RWPE2 (cell line): ENCODE data around the gene CAPN12.
A peak's percentile ranks its signal among the peaks of the same experiment; 100 is the strongest.

Source experiments
- ATAC-seq: fragments of 200-7000 bp; cut with Tn5 transposase; 3 replicates; pipeline ENCODE4 v1.9.1; 2021; ENCODE audit warnings: low read depth
- DNase-seq: peaks from one replicate; pipeline ENCODE4 v3.0.0-alpha.2; 2020; ENCODE audit warnings: low spot score
- H3K27ac ChIP-seq: fragments of 450-650 bp; 2 replicates; pipeline ENCODE4 v1.5.1; 2017; ENCODE audit warnings: mild to moderate bottlenecking; ENCODE audit not compliant: poor library complexity, severe bottlenecking
- H3K27me3 ChIP-seq: fragments of 250-450 bp; sonication (Bioruptor Pico); 2 replicates; pipeline ENCODE4 v1.5.1; 2021; ENCODE audit warnings: mild to moderate bottlenecking, moderate library complexity; ENCODE audit not compliant: insufficient read depth, poor library complexity, severe bottlenecking
- H3K36me3 ChIP-seq: fragments of 250-450 bp; sonication (Bioruptor Pico); 2 replicates; pipeline ENCODE4 v1.5.1; 2020; ENCODE audit warnings: low read depth, mild to moderate bottlenecking, moderate library complexity
- H3K4me1 ChIP-seq: fragments of 250-450 bp; sonication (Bioruptor Pico); 2 replicates; pipeline ENCODE4 v1.5.1; 2021; ENCODE audit warnings: mild to moderate bottlenecking, moderate library complexity; ENCODE audit not compliant: insufficient read depth, poor library complexity, severe bottlenecking
- H3K4me3 ChIP-seq: fragments of 250-450 bp; sonication (Bioruptor Pico); 2 replicates; pipeline ENCODE4 v1.5.1; 2021; ENCODE audit warnings: mild to moderate bottlenecking, moderate library complexity; ENCODE audit not compliant: severe bottlenecking
- H3K9me3 ChIP-seq: fragments of 250-450 bp; sonication (Bioruptor Pico); 2 replicates; pipeline ENCODE4 v1.5.1; 2021; ENCODE audit warnings: mild to moderate bottlenecking, moderate library complexity; ENCODE audit not compliant: severe bottlenecking
- TF ChIP-seq, protein P1 (sequence below): fragments of 450-650 bp; IDR thresholded peaks from one replicate; pipeline ENCODE4 v1.5.1; 2017; ENCODE audit warnings: mild to moderate bottlenecking, moderate library complexity; ENCODE audit not compliant: poor library complexity, severe bottlenecking

Gene CAPN12

DNA sequence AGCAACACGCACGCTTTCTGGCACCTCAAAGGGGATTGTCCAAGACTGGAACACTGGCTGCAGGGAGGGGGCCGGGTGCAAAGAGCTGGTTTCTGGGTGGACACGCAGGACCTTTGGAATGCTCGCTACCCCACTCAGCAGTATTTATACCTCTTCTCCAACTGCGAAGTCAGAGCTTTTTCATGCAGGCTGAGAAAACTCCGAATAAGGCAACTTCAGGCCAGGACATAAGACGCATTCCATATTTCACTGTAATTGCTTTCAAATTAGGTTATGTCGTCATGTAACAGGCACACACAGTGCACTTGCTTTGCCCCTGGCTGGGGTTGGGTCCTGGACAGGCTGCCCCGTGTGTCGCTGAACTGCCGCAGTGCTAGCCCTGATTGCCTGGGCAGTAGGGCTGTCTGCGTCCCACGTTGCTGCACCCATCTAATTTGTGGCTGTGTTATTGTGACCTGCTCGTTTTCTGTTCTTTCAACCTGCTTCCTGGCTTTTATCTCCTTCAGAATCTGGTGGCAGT is 52.3 kb downstream of the CAPN12 start:
- H3K4me1 ChIP-seq: peaks cover 81% of the 10 kb centered on the region
- DNase-seq: peak; percentile 85
- H3K27ac ChIP-seq: peak overlapping the region; percentile 99

DNA sequence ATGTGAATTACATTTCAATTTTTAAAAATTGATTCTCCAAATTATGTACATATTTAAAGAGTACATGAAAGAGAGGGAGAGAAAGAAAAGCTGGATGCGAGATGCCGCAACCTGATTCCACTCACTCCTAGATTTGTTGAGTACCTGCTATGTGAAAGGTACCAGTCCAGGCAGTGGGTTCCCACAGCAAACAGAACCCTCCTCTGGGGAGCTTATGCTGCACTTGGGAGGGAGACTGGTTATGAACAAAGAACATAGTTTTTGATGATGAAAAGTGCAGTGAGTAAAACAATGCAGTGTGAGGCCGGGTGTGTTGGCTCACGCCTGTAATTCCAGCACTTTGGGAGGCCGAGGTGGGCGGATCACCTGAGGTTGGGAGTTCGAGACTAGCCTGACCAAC is 53.4 kb downstream of the CAPN12 start:
- H3K36me3 ChIP-seq: peaks cover 77% of the 10 kb centered on the region
- no peaks in the 10 kb centered on the region for H3K27me3 ChIP-seq
- TF ChIP-seq, protein P1, sequence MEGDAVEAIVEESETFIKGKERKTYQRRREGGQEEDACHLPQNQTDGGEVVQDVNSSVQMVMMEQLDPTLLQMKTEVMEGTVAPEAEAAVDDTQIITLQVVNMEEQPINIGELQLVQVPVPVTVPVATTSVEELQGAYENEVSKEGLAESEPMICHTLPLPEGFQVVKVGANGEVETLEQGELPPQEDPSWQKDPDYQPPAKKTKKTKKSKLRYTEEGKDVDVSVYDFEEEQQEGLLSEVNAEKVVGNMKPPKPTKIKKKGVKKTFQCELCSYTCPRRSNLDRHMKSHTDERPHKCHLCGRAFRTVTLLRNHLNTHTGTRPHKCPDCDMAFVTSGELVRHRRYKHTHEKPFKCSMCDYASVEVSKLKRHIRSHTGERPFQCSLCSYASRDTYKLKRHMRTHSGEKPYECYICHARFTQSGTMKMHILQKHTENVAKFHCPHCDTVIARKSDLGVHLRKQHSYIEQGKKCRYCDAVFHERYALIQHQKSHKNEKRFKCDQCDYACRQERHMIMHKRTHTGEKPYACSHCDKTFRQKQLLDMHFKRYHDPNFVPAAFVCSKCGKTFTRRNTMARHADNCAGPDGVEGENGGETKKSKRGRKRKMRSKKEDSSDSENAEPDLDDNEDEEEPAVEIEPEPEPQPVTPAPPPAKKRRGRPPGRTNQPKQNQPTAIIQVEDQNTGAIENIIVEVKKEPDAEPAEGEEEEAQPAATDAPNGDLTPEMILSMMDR: no peak
- no peak overlapping the region for H3K4me3 ChIP-seq
- H3K27ac ChIP-seq: peak overlapping the region; percentile 99
- H3K4me1 ChIP-seq: peaks cover 78% of the 10 kb centered on the region
- DNase-seq: no peak
- no peak for ATAC-seq
- no peaks in the 10 kb centered on the region for H3K9me3 ChIP-seq

More for the DNA sequence above, 52.3 kb downstream of the CAPN12 start:
- Histone ChIP-seq H3K9me3 (no peaks in the 10 kb centered on the region), H3K27me3 (no peaks in the 10 kb centered on the region), H3K4me3 (no peak overlapping the region), H3K36me3 (peaks cover 81% of the 10 kb centered on the region)
- TF ChIP-seq, protein P1: no peak
- peak; percentile 54 for ATAC-seq

DNA sequence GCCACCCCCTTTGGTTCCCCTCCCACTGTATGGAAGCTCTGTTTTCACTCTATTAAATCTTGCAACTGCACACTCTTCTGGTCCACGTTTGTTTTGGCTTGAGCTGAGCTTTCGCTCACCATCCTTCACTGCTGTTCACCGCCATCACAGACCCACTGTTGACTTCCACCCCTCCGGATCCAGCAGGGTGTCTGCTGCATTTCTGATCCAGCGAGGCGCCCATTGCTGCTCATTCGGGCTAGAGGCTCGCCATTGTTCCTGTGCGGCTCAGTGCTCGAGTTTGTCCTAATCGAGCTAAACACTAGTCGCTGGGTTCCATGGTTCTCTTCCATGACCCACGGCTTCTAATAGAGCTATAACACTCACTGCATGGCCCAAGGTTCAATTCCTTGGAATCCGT is 54.1 kb downstream of the CAPN12 start:
- Histone ChIP-seq H3K27ac (peak overlapping the region; percentile 99), H3K27me3 (no peaks in the 10 kb centered on the region), H3K4me3 (no peak overlapping the region), H3K4me1 (peaks cover 85% of the 10 kb centered on the region), H3K36me3 (peaks cover 75% of the 10 kb centered on the region), H3K9me3 (no peaks in the 10 kb centered on the region)
- no peak for ATAC-seq
- TF ChIP-seq, protein P1: no peak
- no peak for DNase-seq

DNA sequence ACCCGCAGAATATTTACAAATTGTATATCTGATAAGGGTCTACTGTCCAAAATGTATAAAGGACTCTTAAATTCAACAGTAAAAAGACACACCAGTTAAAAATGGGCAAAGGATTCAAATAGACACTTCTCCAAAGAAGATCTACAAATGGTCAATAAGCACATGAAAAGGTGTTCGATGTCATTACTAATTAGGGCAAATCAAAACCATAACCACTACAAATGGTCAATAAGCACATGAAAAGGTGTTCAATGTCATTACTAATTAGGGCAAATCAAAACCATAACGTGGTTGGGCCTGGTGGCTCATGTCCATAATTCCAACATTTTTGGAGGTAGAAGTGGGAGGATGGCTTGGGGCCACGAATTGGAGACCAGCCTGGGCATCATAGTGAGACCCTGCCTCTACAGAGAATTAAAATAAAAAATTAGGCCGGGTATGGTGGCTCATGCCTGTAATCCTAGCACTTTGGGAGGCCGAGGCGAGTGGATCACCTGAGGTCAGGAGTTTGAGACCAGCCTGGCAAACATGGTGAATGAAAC is 56.4 kb downstream of the CAPN12 start:
- no peaks in the 10 kb centered on the region for H3K9me3 ChIP-seq
- no peak overlapping the region for H3K4me3 ChIP-seq
- no peaks in the 10 kb centered on the region for H3K27me3 ChIP-seq
- DNase-seq: no peak
- ATAC-seq: no peak
- H3K27ac ChIP-seq: peak overlapping the region; percentile 99
- H3K36me3 ChIP-seq: peaks cover 63% of the 10 kb centered on the region
- H3K4me1 ChIP-seq: peaks cover 86% of the 10 kb centered on the region
- TF ChIP-seq, protein P1: no peak

DNA sequence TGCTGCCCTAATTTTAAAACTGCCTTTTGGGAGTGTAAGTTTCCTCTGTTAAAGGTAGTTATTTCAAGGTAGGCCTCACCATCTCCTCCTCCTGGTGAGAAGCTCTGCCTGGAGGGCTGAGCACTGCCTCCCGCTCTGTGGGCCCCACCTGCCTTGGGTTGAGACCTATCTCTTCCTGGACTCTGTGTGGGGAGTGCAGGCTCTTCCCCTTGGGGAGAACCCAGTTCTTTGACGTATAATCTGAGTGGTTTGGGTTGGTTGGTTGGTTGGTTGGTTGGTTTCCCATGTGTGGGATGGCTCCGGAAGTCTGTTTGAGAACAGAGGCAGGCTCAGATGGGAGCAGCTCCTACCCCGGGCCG is 57.8 kb downstream of the CAPN12 start:
- TF ChIP-seq, protein P1: no peak

More for the DNA sequence above, 57.8 kb downstream of the CAPN12 start:
- Histone ChIP-seq H3K4me3 (no peak overlapping the region), H3K36me3 (peaks cover 66% of the 10 kb centered on the region), H3K9me3 (no peaks in the 10 kb centered on the region), H3K27ac (peak overlapping the region; percentile 99), H3K27me3 (no peaks in the 10 kb centered on the region), H3K4me1 (peaks cover 79% of the 10 kb centered on the region)
- DNase-seq (no peak), ATAC-seq (no peak)
